AG09319 (cell line): ENCODE data around the gene KRT76.

Experiments
- DNase-seq: peaks from one replicate; pipeline ENCODE4 v3.0.0-alpha.2; 2010; ENCODE audit warnings: low read depth; ENCODE audit errors: extremely low read depth
- CTCF ChIP-seq: IDR thresholded peaks from 2 replicates; pipeline ENCODE4 v1.5.1; 2011; ENCODE audit warnings: low read depth, mild to moderate bottlenecking, inconsistent platforms, low read length, moderate library complexity

KRT76 gene

GRCh38 chr12:52801773-52802172 lies 24.6 kb upstream of the KRT76 start:
- DNase-seq: no peak
- no peak for TF ChIP-seq CTCF

GRCh38 chr12:52800259-52800917 lies 23.2 kb upstream of the KRT76 start:
- DNase-seq: no peak
- no peak for TF ChIP-seq CTCF

GRCh38 chr12:52799505-52800211 lies 22.5 kb upstream of the KRT76 start:
- no peak for DNase-seq
- TF ChIP-seq CTCF: no peak

GRCh38 chr12:52798671-52799504 lies 21.7 kb upstream of the KRT76 start:
- no peak for TF ChIP-seq CTCF
- no peak for DNase-seq

- no peak for DNase-seq
- TF ChIP-seq CTCF: no peak
Observed at GRCh38 chr12:52798003-52798670, 21.0 kb upstream of the KRT76 start.

GRCh38 chr12:52797529-52797894 lies 20.4 kb upstream of the KRT76 start:
- no peak for DNase-seq
- TF ChIP-seq CTCF: no peak
